HCT116 (cell line): ENCODE results near the gene KIAA1614. TPM values are rescaled to one million over a fixed set of nuclear protein-coding genes. Genes with fewer than 3 reads are reported as not detected.

ENCODE experiments used
- ATAC-seq: fragments of 200-7000 bp; cut with Tn5 transposase; 2 replicates; pipeline ENCODE4 v1.9.1; 2020; ENCODE audit warnings: mild to moderate bottlenecking, moderate library complexity
- BruUV-seq: library from RNA; stranded (reverse); fragments of 400-500 nt; replicated peaks from 2 replicates; lab custom pipeline; 2021; lab: Mats Ljungman, UMichigan
- CTCF ChIA-PET: fragments of 300-600 bp; sonication (Branson Sonifier 250); formaldehyde crosslinking; loops from one replicate; lab custom pipeline; 2021; ENCODE audit warnings: antibody characterized with exemption; lab: Charles Lee
- POLR2A ChIA-PET: fragments of 300-600, 350-600 bp; sonication (Branson Sonifier 250); formaldehyde crosslinking; loops from one replicate; lab custom pipeline; 2021; ENCODE audit warnings: antibody characterized with exemption; lab: Charles Lee
- RAD21 ChIA-PET, 2 experiments: fragments of 300-600 bp; sonication (Branson Sonifier 250); formaldehyde crosslinking; loops; one replicate each; lab custom pipeline; 2023; ENCODE audit warnings: low total read pairs in 2 of 2; ENCODE audit not compliant: uncharacterized antibody in 2 of 2, unreplicated experiment in 2 of 2, low non-redundant PET in 1 of 2; lab: Charles Lee
- DNase-seq: peaks from one replicate; pipeline ENCODE4 v3.0.0-alpha.2; 2010; ENCODE audit warnings: low read depth, low spot score
- H2AFZ ChIP-seq: fragments of 200-600 bp; shearing (Covaris generic), sonication (generic); 2 replicates; pipeline ENCODE4 v1.6.1; 2017; ENCODE audit warnings: low read depth, mixed run types, mixed read lengths, antibody characterized with exemption, low read length; ENCODE audit not compliant: poor library complexity, severe bottlenecking
- H3K27ac ChIP-seq: 2 replicates; pipeline ENCODE4 v1.5.1; 2012; ENCODE audit warnings: low read depth, low read length
- H3K27me3 ChIP-seq: fragments of 200-600 bp; sonication (generic); 2 replicates; pipeline ENCODE4 v1.6.1; 2016; ENCODE audit warnings: mixed run types, low read length, mixed read lengths; ENCODE audit not compliant: insufficient read depth
- H3K36me3 ChIP-seq, 2 experiments: fragments of 200-500 bp in 1 of 2; fragments of 200-600 bp in 1 of 2; sonication (Bioruptor generic) in 1 of 2; sonication (generic) in 1 of 2; 2 replicates each; pipeline versions ENCODE4 v1.5.1 to v1.6.1; 2014 to 2016; ENCODE audit warnings: low read length in 2 of 2, inconsistent platforms in 1 of 2, mixed read lengths in 1 of 2, mixed run types in 1 of 2; ENCODE audit not compliant: insufficient read depth in 2 of 2, control insufficient read depth in 1 of 2
- H3K4me1 ChIP-seq, 2 experiments: fragments of 200-600 bp in 1 of 2; sonication (generic) in 1 of 2; 2 replicates each; pipeline versions ENCODE4 v1.5.1 to v1.6.1; 2012 to 2017; ENCODE audit warnings: low read length in 2 of 2, inconsistent platforms in 1 of 2, mild to moderate bottlenecking in 1 of 2, mixed read lengths in 1 of 2, mixed run types in 1 of 2, moderate library complexity in 1 of 2; ENCODE audit not compliant: insufficient read depth in 2 of 2, control insufficient read depth in 1 of 2
- H3K4me2 ChIP-seq: fragments of 200-600 bp; sonication (generic); 2 replicates; pipeline ENCODE4 v1.6.1; 2017; ENCODE audit warnings: mixed run types, low read length, mixed read lengths
- H3K4me3 ChIP-seq, 2 experiments: fragments of 200-600 bp in 1 of 2; sonication (generic) in 1 of 2; replicated peaks in 1 of 2; 2 replicates each; pipeline ENCODE4 v1.5.1; 2011 to 2016; ENCODE audit warnings: low read length in 2 of 2, control low read depth in 1 of 2, low read depth in 1 of 2, mild to moderate bottlenecking in 1 of 2, mixed read lengths in 1 of 2, mixed run types in 1 of 2
- H3K79me2 ChIP-seq: fragments of 200-600 bp; sonication (generic); 2 replicates; pipeline ENCODE4 v1.6.1; 2017; ENCODE audit warnings: mild to moderate bottlenecking, mixed run types, low read length, moderate library complexity, mixed read lengths; ENCODE audit not compliant: insufficient read depth
- H3K9ac ChIP-seq: fragments of 200-600 bp; sonication (generic); 2 replicates; pipeline ENCODE4 v1.6.1; 2016; ENCODE audit warnings: low read length, mixed read lengths
- H3K9me2 ChIP-seq: fragments of 200-600 bp; sonication (generic), shearing (Covaris generic); 2 replicates; pipeline ENCODE4 v1.6.1; 2017; ENCODE audit warnings: mixed run types, mild to moderate bottlenecking, moderate library complexity; ENCODE audit not compliant: insufficient read depth
- H3K9me3 ChIP-seq, 2 experiments: fragments of 200-500 bp in 1 of 2; fragments of 200-600 bp in 1 of 2; sonication (Bioruptor generic) in 1 of 2; sonication (generic) in 1 of 2; 2 replicates each; pipeline ENCODE4 v1.6.1; 2014 to 2017; ENCODE audit warnings: low read length in 2 of 2, mixed read lengths in 2 of 2, inconsistent platforms in 1 of 2, low read depth in 1 of 2, mild to moderate bottlenecking in 1 of 2, mixed run types in 1 of 2, moderate library complexity in 1 of 2; ENCODE audit not compliant: control insufficient read depth in 1 of 2, insufficient read depth in 1 of 2
- H4K20me1 ChIP-seq: fragments of 200-600 bp; sonication (generic), shearing (Covaris generic); 2 replicates; pipeline ENCODE4 v1.6.1; 2017; ENCODE audit warnings: mixed run types, mild to moderate bottlenecking, moderate library complexity; ENCODE audit not compliant: insufficient read depth
- CBX3 ChIP-seq: IDR thresholded peaks from 2 replicates; pipeline ENCODE4 v1.6.1; 2012; ENCODE audit warnings: low read depth
- ELF1 ChIP-seq: IDR thresholded peaks from 2 replicates; pipeline ENCODE4 v1.6.1; 2012; ENCODE audit warnings: low read depth, borderline replicate concordance
- EZH2 ChIP-seq: fragments of 200-600 bp; sonication (generic); IDR thresholded peaks from 2 replicates; pipeline ENCODE4 v1.6.1; 2017; ENCODE audit warnings: antibody characterized with exemption, mixed run types
- FOSL1 ChIP-seq: IDR thresholded peaks from 2 replicates; pipeline ENCODE4 v1.6.1; 2012; ENCODE audit warnings: low read depth
- POLR2A ChIP-seq: IDR thresholded peaks from 2 replicates; pipeline ENCODE4 v1.7.0; 2011; ENCODE audit warnings: borderline replicate concordance; ENCODE audit not compliant: insufficient read depth, insufficient read length; ENCODE audit errors: extremely low read depth
- POLR2AphosphoS5 ChIP-seq: IDR thresholded peaks from 2 replicates; pipeline ENCODE4 v1.6.1; 2011; ENCODE audit warnings: mild to moderate bottlenecking, low read depth, low read length, moderate library complexity
- SRF ChIP-seq: IDR thresholded peaks from 2 replicates; pipeline ENCODE4 v1.6.1; 2012; ENCODE audit warnings: low read depth
- TCF7L2 ChIP-seq: IDR thresholded peaks from 2 replicates; pipeline ENCODE4 v1.7.0; 2011; ENCODE audit warnings: borderline replicate concordance, inconsistent platforms; ENCODE audit not compliant: insufficient read depth, insufficient read length; ENCODE audit errors: extremely low read depth
- ZBTB33 ChIP-seq: IDR thresholded peaks from 2 replicates; pipeline ENCODE4 v1.6.1; 2011; ENCODE audit warnings: mild to moderate bottlenecking, low read length, moderate library complexity; ENCODE audit not compliant: insufficient replicate concordance; ENCODE audit errors: extremely low read depth
- ZFX ChIP-seq: fragments of 450-650 bp; IDR thresholded peaks from 2 replicates; pipeline ENCODE4 v1.6.1; 2017
- ZNF274 ChIP-seq: fragments of 200-500 bp; sonication (Bioruptor generic); IDR thresholded peaks from 2 replicates; pipeline ENCODE4 v1.6.1; 2014; ENCODE audit warnings: mild to moderate bottlenecking, low read depth, low read length, inconsistent platforms
- intact Hi-C: fragments of 100-400 bp; cut with micrococcal nuclease; formaldehyde crosslinking; loops from 2 replicates; pipeline ENCODE4 v1.10.0; 2022
- total RNA-seq: library from RNA; stranded (reverse); gene quantifications from one replicate; pipeline ENCODE4 v1.2.1, GENCODE V29; 2021; ENCODE audit not compliant: unreplicated experiment
- TF ChIP-seq, protein P1 (sequence below), 3 experiments: fragments of 200-600 bp in 1 of 3; sonication (generic) in 1 of 3; IDR thresholded peaks in 2 of 3; conservative IDR thresholded peaks in 1 of 3; 2 replicates each; pipeline ENCODE4 v1.5.1; 2012 to 2017; ENCODE audit warnings: low read depth in 2 of 3, low read length in 2 of 3, antibody characterized with exemption in 1 of 3, borderline replicate concordance in 1 of 3, control low read depth in 1 of 3, mild to moderate bottlenecking in 1 of 3, mixed read lengths in 1 of 3, mixed run types in 1 of 3, moderate library complexity in 1 of 3; ENCODE audit not compliant: insufficient read depth in 1 of 3
- TF ChIP-seq, protein P2 (sequence below): IDR thresholded peaks from 2 replicates; pipeline ENCODE4 v1.6.1; 2012; ENCODE audit warnings: low read depth

Gene KIAA1614
- total RNA-seq, 1 experiment from 2014 or later = 0.25 TPM

DNA sequence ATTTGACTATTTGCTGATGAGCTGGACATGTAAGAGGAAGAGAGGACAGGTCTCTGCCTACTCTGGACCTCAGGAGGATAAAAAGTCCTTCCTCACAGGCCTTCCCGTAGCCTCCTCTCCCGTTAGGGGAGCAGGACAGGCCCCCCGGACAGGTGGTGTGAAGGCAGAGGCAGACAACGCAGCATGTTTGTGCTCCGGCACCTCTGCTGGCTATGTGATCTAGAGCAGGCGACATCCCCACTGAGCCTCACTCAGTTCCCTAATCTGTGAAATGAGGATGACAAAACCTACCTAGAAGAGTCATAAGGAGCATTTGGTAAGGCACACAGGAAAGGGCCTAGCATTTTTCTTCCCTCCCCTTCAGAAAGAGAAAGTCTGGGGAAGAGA, 34.8 kb downstream of the KIAA1614 start (continued):
- no peak for TF ChIP-seq ZBTB33

DNA sequence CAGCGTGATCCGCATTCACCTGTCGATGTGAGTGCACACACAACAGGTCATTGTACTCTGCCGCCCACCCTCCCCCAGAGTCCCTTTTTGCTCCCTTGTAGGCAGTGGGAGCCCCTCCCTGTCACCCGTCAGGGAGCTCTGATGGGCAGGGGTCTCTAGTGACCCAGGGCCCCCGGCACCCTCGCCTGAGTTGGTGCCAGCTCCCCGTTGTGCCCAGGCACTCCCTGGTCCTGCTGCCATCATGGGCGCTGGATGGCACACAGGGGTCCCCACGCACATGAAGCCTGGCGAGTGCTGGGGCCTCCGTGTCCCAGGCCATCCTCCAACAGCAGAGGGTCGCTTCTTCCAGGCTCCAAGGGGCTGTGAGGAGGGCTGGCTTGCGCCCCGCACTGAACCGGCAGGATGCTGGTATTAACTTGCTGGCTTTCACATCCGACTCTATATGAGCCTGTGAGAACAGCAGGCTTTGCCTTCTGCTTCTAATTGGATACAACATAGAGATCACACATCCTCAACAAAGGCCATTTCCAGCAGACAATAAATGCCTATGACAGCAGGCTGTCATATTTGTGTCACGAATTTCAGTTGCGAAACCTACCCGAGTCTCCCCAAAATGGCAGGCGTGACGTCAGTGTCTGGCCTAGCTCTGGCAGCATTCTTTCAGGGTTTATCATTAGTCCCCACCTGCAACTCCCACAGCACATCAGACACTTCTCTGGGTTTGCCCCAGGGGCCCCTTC, 35.4 kb downstream of the KIAA1614 start:
- Histone ChIP-seq H3K4me1 (no peaks in the 10 kb centered on the region), H3K4me2 (no peak overlapping the region), H3K4me3 (no peak overlapping the region), H3K27ac (no peak overlapping the region), H3K27me3 (no peaks in the 10 kb centered on the region), H3K79me2 (no peaks in the 10 kb centered on the region), H2AFZ (no peak overlapping the region), H3K9me2 (no peaks in the 10 kb centered on the region), H4K20me1 (no peaks in the 10 kb centered on the region), H3K9ac (no peak overlapping the region), H3K9me3 (no peaks in the 10 kb centered on the region), H3K36me3 (peaks cover 0 to 4% of the 10 kb centered on the region in 2 experiments; a peak in 1 of 4 replicates)
- BruUV-seq = no TSS peak
- ChIA-PET POLR2A (no interaction called here), CTCF (no interaction called here), RAD21 (no interaction called here)
- DNase-seq (no peak), ATAC-seq (no peak)
- TF ChIP-seq ZFX (no peak), ZNF274 (no peak), SRF (no peak), POLR2AphosphoS5 (no peak), EZH2 (no peak), CBX3 (no peak), TCF7L2 (no peak), POLR2A (no peak), ELF1 (no peak), FOSL1 (no peak)
- TF ChIP-seq, protein P1, sequence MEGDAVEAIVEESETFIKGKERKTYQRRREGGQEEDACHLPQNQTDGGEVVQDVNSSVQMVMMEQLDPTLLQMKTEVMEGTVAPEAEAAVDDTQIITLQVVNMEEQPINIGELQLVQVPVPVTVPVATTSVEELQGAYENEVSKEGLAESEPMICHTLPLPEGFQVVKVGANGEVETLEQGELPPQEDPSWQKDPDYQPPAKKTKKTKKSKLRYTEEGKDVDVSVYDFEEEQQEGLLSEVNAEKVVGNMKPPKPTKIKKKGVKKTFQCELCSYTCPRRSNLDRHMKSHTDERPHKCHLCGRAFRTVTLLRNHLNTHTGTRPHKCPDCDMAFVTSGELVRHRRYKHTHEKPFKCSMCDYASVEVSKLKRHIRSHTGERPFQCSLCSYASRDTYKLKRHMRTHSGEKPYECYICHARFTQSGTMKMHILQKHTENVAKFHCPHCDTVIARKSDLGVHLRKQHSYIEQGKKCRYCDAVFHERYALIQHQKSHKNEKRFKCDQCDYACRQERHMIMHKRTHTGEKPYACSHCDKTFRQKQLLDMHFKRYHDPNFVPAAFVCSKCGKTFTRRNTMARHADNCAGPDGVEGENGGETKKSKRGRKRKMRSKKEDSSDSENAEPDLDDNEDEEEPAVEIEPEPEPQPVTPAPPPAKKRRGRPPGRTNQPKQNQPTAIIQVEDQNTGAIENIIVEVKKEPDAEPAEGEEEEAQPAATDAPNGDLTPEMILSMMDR (IDR thresholded peaks at IDR 0.05 in 2 of 3, conservative IDR thresholded peaks at IDR 0.05 in 1 of 3; ENCODE audit: borderline replicate concordance in 1 of 3, insufficient read depth in 1 of 3, low read depth in 2 of 3, low read length in 2 of 3) = no peak
- TF ChIP-seq, protein P2, sequence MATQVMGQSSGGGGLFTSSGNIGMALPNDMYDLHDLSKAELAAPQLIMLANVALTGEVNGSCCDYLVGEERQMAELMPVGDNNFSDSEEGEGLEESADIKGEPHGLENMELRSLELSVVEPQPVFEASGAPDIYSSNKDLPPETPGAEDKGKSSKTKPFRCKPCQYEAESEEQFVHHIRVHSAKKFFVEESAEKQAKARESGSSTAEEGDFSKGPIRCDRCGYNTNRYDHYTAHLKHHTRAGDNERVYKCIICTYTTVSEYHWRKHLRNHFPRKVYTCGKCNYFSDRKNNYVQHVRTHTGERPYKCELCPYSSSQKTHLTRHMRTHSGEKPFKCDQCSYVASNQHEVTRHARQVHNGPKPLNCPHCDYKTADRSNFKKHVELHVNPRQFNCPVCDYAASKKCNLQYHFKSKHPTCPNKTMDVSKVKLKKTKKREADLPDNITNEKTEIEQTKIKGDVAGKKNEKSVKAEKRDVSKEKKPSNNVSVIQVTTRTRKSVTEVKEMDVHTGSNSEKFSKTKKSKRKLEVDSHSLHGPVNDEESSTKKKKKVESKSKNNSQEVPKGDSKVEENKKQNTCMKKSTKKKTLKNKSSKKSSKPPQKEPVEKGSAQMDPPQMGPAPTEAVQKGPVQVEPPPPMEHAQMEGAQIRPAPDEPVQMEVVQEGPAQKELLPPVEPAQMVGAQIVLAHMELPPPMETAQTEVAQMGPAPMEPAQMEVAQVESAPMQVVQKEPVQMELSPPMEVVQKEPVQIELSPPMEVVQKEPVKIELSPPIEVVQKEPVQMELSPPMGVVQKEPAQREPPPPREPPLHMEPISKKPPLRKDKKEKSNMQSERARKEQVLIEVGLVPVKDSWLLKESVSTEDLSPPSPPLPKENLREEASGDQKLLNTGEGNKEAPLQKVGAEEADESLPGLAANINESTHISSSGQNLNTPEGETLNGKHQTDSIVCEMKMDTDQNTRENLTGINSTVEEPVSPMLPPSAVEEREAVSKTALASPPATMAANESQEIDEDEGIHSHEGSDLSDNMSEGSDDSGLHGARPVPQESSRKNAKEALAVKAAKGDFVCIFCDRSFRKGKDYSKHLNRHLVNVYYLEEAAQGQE = no peak
- intact Hi-C loops = no loop called here
